Activated B cell treated with CpG ODN at 0.5 μM for 24 hours (primary cell): ENCODE data around the gene ARL15. TPM values are rescaled to one million over a fixed set of nuclear protein-coding genes. Genes with fewer than 3 reads are reported as not detected.
"Not testable (repeated sequence)": the region's sequence is repeated elsewhere in the genome, so short reads cannot be mapped to it uniquely, and the experiment has no call there.

Experiments
- ATAC-seq: fragments of 200-7000 bp; cut with Tn5 transposase; one replicate; pipeline ENCODE4 v1.10.0; 2021; ENCODE audit warnings: low read depth, mild to moderate bottlenecking, moderate library complexity
- CTCF ChIA-PET: fragments of 350-600 bp; sonication (Branson Sonifier 250); formaldehyde crosslinking; loops from one replicate; lab custom pipeline; 2021; ENCODE audit warnings: antibody characterized with exemption; lab: Charles Lee
- POLR2A ChIA-PET: fragments of 350-600 bp; sonication (Branson Sonifier 250); formaldehyde crosslinking; loops from one replicate; lab custom pipeline; 2021; ENCODE audit warnings: antibody characterized with exemption; lab: Charles Lee
- DNase-seq: peaks from one replicate; pipeline ENCODE4 v3.0.0; 2022
- H3K27ac Mint-ChIP-seq: one replicate; pipeline ENCODE4 v1.8.0; 2020; ENCODE audit warnings: mixed read lengths
- H3K27me3 Mint-ChIP-seq: one replicate; pipeline ENCODE4 v1.8.0; 2021; ENCODE audit warnings: mixed read lengths
- H3K36me3 Mint-ChIP-seq: one replicate; pipeline ENCODE4 v1.8.0; 2021; ENCODE audit warnings: low read depth, mixed read lengths
- H3K4me1 Mint-ChIP-seq: one replicate; pipeline ENCODE4 v1.8.0; 2021; ENCODE audit warnings: mixed read lengths
- H3K4me3 Mint-ChIP-seq: one replicate; pipeline ENCODE4 v1.8.0; 2020; ENCODE audit warnings: mild to moderate bottlenecking, mixed read lengths
- H3K9me3 Mint-ChIP-seq: one replicate; pipeline ENCODE4 v1.8.0; 2020; ENCODE audit warnings: mixed read lengths
- CTCF ChIP-seq: fragments of 200-600 bp; IDR thresholded peaks from one replicate; pipeline ENCODE4 v1.8.0; 2022; ENCODE audit warnings: antibody characterized with exemption, mild to moderate bottlenecking
- intact Hi-C: fragments of 100-400 bp; cut with micrococcal nuclease; formaldehyde crosslinking; loops from one replicate; pipeline ENCODE4 v1.15.1; 2024
- total RNA-seq: library from RNA; stranded (reverse); gene quantifications from 2 replicates; pipeline ENCODE4 v1.2.3, GENCODE V29; 2022

ARL15 gene
- total RNA-seq, 1 donor from 2014 or later = 17.5 TPM

- ATAC-seq (no peak), DNase-seq (no peak)
- POLR2A ChIA-PET = no interaction called here
- H3K27ac Mint-ChIP-seq = no peak overlapping the region
- no peak overlapping the region for H3K4me3 Mint-ChIP-seq
- no peaks in the 10 kb centered on the region for H3K27me3 Mint-ChIP-seq
- H3K36me3 Mint-ChIP-seq = peaks cover 12% of the 10 kb centered on the region
- CTCF ChIA-PET = no interaction called here
- no peaks in the 10 kb centered on the region for H3K9me3 Mint-ChIP-seq
- TF ChIP-seq CTCF = no peak
- H3K4me1 Mint-ChIP-seq = no peaks in the 10 kb centered on the region
- intact Hi-C loops = no loop called here
Measured at GRCh38 chr5:53985796-53986195, 324.6 kb downstream of the ARL15 start.

- DNase-seq (no peak), ATAC-seq (no peak)
- H3K4me3 Mint-ChIP-seq = no peak overlapping the region
- TF ChIP-seq CTCF = no peak
- no peak overlapping the region for H3K27ac Mint-ChIP-seq
- H3K4me1 Mint-ChIP-seq = no peaks in the 10 kb centered on the region
- ChIA-PET CTCF (no interaction called here), POLR2A (no interaction called here)
- intact Hi-C loops = no loop called here
- H3K27me3 Mint-ChIP-seq = no peaks in the 10 kb centered on the region
- no peaks in the 10 kb centered on the region for H3K9me3 Mint-ChIP-seq
- peaks cover 12% of the 10 kb centered on the region for H3K36me3 Mint-ChIP-seq
Measured at GRCh38 chr5:53984971-53985370, 325.4 kb downstream of the ARL15 start.

GRCh38 chr5:53983568-53984460 is 326.6 kb downstream of the ARL15 start:
- intact Hi-C loops = no loop called here
- ATAC-seq (no peak), DNase-seq (no peak)
- Mint-ChIP-seq H3K27ac (no peak overlapping the region), H3K4me1 (no peaks in the 10 kb centered on the region), H3K9me3 (no peaks in the 10 kb centered on the region), H3K36me3 (peaks cover 11% of the 10 kb centered on the region), H3K4me3 (no peak overlapping the region), H3K27me3 (no peaks in the 10 kb centered on the region)
- ChIA-PET CTCF (no interaction called here), POLR2A (no interaction called here)
- no peak for TF ChIP-seq CTCF

- ATAC-seq, H3K9me3 Mint-ChIP-seq, POLR2A ChIA-PET, CTCF ChIA-PET, H3K27me3 Mint-ChIP-seq, H3K36me3 Mint-ChIP-seq, H3K4me1 Mint-ChIP-seq, intact Hi-C loops, H3K4me3 Mint-ChIP-seq, DNase-seq, H3K27ac Mint-ChIP-seq: not testable (repeated sequence)
Measured at GRCh38 chr5:53982319-53982718, 328.1 kb downstream of the ARL15 start.

DNA sequence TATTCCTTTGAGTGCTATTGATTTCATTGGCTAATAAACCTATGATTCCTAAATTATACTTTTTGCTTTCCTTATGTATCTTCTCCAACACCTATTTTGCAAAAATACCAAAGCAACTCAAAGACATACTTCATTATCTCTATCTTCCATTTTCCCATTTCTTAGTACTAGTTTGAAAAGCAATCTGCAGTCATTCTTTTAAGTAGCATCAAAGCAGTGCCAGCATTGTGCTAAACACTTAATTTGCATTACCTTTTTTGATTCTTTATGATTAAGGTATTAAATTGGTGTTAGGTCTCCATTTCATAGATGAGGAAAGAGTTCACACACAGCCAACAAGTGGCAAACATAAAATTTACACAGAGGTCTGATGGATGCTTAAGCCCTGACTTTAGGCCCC is 330.3 kb downstream of the ARL15 start:
- intact Hi-C loops = no loop called here
- H3K27ac Mint-ChIP-seq = no peak overlapping the region
- ATAC-seq = no peak

More for the DNA sequence above, 330.3 kb downstream of the ARL15 start:
- TF ChIP-seq CTCF = no peak
- H3K27me3 Mint-ChIP-seq = no peaks in the 10 kb centered on the region
- H3K4me1 Mint-ChIP-seq = no peaks in the 10 kb centered on the region
- H3K4me3 Mint-ChIP-seq = no peak overlapping the region
- ChIA-PET CTCF (no interaction called here), POLR2A (no interaction called here)
- H3K9me3 Mint-ChIP-seq = no peaks in the 10 kb centered on the region
- DNase-seq = no peak
- H3K36me3 Mint-ChIP-seq = peaks cover 10% of the 10 kb centered on the region
